ENCODE results near the gene HOXC13.

HOXC13 gene

DNA sequence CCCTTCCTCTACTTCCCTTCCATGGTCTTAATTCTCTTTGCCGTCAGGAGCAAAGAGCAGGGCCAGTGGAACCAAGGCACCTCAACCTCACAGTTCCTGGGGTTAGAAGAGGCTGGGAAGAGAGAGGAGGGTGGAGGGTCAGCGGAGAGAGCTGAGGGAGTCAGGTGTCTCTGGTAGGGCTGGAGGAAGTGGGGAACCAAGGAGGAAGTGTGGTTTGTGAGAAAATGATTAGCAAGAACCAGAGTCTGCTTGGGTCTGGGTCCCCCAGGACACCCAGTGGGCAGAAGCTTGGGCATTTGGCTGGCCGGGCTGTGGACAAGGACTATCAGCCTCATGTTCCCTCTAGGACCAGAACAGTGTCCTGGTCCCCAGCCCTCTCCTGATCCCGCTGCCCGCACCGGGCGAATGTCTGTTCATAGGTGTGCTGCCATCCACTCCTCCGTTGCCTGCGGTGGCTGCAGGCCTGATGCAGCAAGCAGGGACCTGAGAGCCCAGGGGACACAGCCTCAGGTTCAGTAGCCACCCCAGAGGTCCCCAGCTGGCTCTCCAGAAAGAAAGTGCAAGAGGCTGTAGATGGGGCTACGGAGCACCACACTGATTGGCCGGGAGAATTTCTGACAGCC, 18.4 kb downstream of the HOXC13 start:
- no peak overlapping the region for H3K4me3 ChIP-seq (ENCODE audit: low read depth, low read length)
- TF ChIP-seq, protein P1, sequence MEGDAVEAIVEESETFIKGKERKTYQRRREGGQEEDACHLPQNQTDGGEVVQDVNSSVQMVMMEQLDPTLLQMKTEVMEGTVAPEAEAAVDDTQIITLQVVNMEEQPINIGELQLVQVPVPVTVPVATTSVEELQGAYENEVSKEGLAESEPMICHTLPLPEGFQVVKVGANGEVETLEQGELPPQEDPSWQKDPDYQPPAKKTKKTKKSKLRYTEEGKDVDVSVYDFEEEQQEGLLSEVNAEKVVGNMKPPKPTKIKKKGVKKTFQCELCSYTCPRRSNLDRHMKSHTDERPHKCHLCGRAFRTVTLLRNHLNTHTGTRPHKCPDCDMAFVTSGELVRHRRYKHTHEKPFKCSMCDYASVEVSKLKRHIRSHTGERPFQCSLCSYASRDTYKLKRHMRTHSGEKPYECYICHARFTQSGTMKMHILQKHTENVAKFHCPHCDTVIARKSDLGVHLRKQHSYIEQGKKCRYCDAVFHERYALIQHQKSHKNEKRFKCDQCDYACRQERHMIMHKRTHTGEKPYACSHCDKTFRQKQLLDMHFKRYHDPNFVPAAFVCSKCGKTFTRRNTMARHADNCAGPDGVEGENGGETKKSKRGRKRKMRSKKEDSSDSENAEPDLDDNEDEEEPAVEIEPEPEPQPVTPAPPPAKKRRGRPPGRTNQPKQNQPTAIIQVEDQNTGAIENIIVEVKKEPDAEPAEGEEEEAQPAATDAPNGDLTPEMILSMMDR (IDR thresholded peaks at IDR 0.05; ENCODE audit: low read depth, low read length): no peak

DNA sequence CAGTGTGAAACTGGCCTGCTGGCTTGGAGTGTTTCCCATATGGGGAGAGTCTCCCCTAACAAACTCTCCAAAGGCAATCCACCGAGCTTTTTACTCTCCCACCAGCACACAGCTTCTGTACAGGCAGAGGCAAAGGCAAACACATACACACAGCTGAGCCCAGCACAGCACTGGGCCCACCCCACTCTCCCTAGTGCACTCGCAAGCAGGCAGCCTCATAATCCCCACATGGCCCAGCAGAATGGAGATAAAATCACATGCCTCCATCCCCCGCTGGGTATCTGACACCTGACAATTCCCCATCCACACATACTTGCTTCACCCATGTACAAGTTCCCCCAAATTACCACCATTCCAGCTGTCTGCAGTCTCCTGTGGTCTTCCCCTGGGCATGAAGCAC, 19.5 kb downstream of the HOXC13 start:
- H3K4me3 ChIP-seq (ENCODE audit: low read depth, low read length): no peak overlapping the region
- TF ChIP-seq, protein P1 (IDR thresholded peaks at IDR 0.05; ENCODE audit: low read depth, low read length): no peak

DNA sequence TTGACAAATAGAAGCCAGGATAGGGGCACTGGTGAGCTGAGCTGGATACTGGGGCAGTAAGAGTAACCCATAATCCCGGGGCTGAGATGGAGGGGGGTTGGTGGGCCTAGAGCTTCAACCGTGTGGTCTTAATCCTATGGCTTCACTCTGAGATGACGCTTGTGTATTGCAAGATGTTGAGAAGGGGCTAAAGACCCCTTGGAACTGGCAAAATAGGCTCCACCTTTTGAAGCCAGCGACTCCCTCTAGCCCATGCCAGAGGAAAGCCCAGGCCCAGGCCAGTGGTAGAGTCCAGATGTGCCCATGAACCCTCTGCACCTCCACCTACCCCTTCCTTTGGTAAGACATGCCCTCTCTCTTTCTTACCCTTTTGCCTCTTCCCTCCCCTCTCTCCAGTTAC, 20.7 kb downstream of the HOXC13 start:
- TF ChIP-seq, protein P1 (IDR thresholded peaks at IDR 0.05; ENCODE audit: low read depth, low read length): no peak
- no peak overlapping the region for H3K4me3 ChIP-seq (ENCODE audit: low read depth, low read length)

DNA sequence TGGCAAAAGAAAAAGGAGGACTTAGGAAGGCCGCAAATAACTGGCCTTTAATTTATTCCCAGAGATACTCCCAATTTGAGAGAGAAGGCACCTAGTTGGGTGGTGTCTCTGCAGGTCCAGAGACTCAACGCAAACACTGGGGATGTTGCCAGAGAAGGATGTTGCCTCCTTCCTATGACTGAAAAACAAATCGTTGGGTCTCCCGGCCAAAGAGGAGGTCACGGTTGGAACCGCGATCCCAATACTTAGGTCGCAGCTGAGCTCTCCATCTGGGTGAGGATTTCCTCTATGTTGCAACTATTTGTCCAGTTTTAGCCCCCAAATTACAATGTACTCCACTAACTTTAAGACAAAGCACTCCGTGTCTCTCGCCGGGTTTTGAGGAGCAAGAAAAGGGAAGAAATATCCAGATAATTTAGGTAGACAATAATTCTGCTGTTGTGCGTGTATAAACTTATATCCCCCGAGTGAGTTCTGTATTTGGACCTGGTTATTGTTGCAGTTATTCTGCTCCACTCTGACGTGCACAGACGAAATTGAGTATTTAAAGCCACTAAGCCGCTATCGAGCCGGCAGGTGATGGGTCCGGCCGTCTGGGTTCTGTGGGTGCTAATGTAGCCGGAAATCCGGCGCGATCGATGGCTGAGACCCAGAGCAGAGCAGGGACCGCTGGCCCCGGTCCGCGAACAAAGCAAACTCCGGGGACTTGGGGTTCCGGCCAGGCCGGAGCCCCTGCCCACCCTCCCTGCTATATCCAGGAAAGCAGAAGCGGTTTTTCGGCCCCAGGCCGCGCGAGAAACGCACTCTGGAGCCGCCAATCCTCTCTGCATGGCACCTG, 21.8 kb downstream of the HOXC13 start:
- H3K4me3 ChIP-seq (ENCODE audit: low read depth, low read length): no peak overlapping the region
- TF ChIP-seq, protein P1 (IDR thresholded peaks at IDR 0.05; ENCODE audit: low read depth, low read length): no peak

DNA sequence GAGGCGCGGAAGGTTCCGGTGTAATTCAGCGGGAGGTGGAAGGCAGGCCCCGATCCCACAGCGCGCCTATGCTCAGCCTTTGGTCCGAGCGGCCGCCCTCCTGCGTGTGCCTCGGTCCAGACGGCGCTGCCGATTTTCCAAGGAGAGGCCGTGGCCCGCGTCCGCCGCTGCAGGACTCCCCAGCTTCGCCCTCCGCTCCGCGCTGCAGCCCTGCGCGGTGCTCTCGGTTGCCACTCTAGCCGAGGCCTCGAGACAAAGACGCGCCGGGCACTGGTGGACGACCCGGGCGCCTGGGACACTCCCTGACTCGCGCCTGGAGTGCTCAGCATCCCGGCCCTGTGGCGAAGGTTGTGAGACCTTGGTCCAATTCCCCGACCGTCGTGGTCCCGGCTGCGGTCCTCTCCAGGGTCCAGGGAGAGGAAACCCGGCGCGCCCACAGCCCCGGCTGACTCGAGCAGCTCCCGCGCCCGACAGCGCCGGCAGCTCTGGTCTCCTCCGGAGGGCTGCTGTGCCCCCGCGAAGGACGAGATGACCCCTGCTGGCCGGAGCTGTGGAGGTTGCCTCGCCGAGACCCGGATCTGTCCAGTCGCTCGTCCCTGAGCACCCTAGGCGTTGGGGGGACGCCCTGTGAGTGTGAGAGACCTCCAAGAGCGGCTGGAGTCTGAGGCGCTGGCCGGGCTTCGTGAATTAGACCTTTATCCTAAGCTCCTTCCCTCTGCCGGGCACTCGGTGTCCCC, 22.6 kb downstream of the HOXC13 start:
- H3K4me3 ChIP-seq (ENCODE audit: low read depth, low read length): no peak overlapping the region
- TF ChIP-seq, protein P1 (IDR thresholded peaks at IDR 0.05; ENCODE audit: low read depth, low read length): no peak

DNA sequence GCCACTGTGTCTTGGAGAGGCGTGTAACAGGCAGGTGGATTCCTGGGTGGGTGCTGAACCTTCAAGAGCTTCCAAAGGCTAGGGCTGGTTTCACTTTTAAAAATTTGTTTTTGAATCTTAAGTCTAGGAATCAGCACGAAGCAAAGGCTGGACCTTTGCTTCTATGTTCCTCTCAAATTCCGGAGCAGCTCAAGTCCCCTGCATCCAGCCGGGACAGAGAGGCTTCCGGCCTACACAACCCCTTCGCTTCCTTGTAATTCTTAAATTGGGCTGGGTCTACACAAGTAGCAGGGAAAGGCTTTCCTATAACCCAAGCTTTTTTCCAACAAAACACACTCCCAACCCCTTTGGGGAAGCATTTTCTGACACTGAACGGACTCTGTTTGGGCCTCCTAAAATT, 24.4 kb downstream of the HOXC13 start:
- TF ChIP-seq, protein P1 (IDR thresholded peaks at IDR 0.05; ENCODE audit: low read depth, low read length): no peak
- H3K4me3 ChIP-seq (ENCODE audit: low read depth, low read length): no peak overlapping the region

Data from WI38 (cell line).